ENCODE measurements around the gene MFAP4.

GRCh38 chr17:19421219-19421618, 34.2 kb upstream of the MFAP4 start:
- TF ChIP-seq JUND (IDR thresholded peaks at IDR 0.05) (no peak), TAF1 (conservative IDR thresholded peaks at IDR 0.05) (no peak), SP1 (IDR thresholded peaks at IDR 0.05) (no peak), CTCF (IDR thresholded peaks at IDR 0.05; ENCODE audit: low read depth, low read length, missing input control) (no peak), FOXA1 (IDR thresholded peaks at IDR 0.05) (no peak), ATF3 (IDR thresholded peaks at IDR 0.05) (no peak)

All from liver (tissue), 3 donors.